ENCODE measurements around the gene PXYLP1. TPM values are rescaled to one million over a fixed set of nuclear protein-coding genes. Genes with fewer than 3 reads are reported as not detected.
A peak's percentile ranks its signal among the peaks of the same experiment; 100 is the strongest.

The PXYLP1 gene
- total RNA-seq, 1 donor from 2014 or later, result 11.6 TPM

DNA sequence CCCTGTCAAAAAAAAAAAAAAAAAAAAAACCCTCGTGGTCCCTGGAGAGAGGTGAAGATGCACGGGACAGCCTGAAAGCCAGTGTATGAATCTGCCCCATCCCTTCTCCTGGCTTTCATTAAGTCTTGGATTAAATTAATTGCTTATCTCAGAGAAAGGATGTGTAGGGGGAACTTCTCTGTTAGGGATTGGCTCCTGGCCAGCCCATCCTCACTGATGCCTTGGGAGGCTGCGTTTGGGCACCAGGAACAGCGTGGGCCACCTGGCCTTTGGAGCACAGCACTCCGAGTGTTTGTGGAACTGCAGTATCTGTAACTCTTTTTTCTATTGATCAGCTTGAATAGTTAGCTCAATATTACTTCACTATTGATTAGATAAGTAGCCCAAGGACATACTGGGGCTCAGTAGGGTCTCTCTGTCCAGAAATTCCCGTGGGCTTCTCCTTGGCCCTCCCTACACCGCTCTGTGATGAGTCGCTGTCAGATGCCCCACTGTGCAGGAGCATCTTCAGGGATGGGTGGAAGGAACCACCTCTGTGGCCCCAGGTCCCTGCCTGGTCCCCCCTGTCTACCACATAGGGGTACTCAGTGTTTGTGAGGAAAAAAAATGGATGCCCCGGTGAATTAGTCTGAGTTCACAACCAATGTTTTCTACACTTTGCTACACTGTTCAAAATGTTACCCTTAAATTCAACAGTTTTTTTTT is 2.0 kb downstream of the PXYLP1 start:
- Mint-ChIP-seq H3K9me3 (no peaks in the 10 kb centered on the region), H3K27me3 (ENCODE audit: insufficient read depth) (no peaks in the 10 kb centered on the region), H3K4me3 (no peak overlapping the region), H3K4me1 (ENCODE audit: low read depth) (peaks cover 71% of the 10 kb centered on the region), H3K36me3 (ENCODE audit: low read depth) (peaks cover 14% of the 10 kb centered on the region), H3K27ac (no peak overlapping the region)
- intact Hi-C loops (cut with micrococcal nuclease), result loop anchor here (5.0 to 10.0 kb wide), 3 partner anchors 319 to 1769 kb away; partner anchors contain the start of genes ATP1B3 and U2SURP
- no peak for DNase-seq (ENCODE audit: low spot score)

DNA sequence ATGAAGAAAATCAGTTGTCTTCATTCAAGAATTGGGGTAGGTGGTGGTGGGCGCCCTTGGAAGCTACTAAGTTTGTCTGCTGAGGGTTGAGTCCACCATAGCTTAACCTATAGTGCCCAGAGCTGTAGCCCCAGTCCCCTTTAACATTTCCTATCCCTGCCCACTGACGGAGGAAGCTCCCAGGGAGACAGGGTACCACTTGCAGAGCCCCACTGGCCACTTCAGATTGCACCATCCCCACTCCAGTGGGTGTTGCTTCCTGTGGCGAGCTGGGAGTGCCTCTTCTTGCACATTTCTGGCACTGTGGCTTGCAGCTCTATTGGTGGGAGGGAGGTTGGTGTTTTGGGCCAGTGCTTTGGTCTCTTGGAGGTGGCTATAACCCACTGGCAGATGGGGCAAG is 2.7 kb downstream of the PXYLP1 start:
- H3K27ac Mint-ChIP-seq, result no peak overlapping the region
- H3K4me3 Mint-ChIP-seq, result no peak overlapping the region
- H3K4me1 Mint-ChIP-seq (ENCODE audit: low read depth), result peaks cover 75% of the 10 kb centered on the region
- intact Hi-C loops (cut with micrococcal nuclease), result loop anchor here (5.0 to 10.0 kb wide), 3 partner anchors 318 to 1768 kb away; partner anchors contain the start of genes ATP1B3 and U2SURP
- H3K36me3 Mint-ChIP-seq (ENCODE audit: low read depth), result peaks cover 20% of the 10 kb centered on the region
- no peaks in the 10 kb centered on the region for H3K27me3 Mint-ChIP-seq (ENCODE audit: insufficient read depth)
- H3K9me3 Mint-ChIP-seq, result no peaks in the 10 kb centered on the region
- no peak for DNase-seq (ENCODE audit: low spot score)

DNA sequence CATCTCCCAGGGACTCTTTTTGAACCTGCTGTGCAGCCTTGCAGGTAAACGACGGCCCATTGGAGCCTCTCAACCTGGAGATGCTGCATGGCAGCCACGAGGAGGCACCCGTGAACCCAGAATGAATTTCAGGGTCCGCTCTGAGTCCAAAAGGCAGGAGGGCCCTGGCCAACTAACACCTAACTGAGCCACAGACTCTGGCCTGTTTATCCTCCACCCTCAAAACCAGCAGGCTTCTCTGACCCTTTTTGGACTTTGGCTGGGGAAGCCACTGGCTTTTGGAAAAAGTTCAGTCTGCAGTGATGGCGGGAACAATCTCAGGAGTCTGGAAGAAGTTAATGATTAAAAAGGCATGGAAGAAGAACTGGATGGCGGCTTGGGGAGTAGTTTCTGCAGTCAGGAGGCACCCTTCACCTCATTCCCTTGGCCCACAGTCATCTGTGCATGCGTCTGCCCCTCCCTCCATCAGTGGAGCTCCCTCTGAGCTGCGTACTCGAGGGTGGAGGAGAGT is 4.1 kb downstream of the PXYLP1 start:
- Mint-ChIP-seq H3K27me3 (ENCODE audit: insufficient read depth) (no peaks in the 10 kb centered on the region), H3K9me3 (no peaks in the 10 kb centered on the region), H3K4me3 (no peak overlapping the region), H3K36me3 (ENCODE audit: low read depth) (peaks cover 27% of the 10 kb centered on the region), H3K27ac (peak overlapping the region; percentile 14), H3K4me1 (ENCODE audit: low read depth) (peaks cover 80% of the 10 kb centered on the region)
- DNase-seq (ENCODE audit: low spot score), result no peak
- intact Hi-C loops (cut with micrococcal nuclease), result loop anchor here (10.0 kb wide), 1 partner anchor 639 kb away; the partner anchor contains the start of gene ATP1B3

DNA sequence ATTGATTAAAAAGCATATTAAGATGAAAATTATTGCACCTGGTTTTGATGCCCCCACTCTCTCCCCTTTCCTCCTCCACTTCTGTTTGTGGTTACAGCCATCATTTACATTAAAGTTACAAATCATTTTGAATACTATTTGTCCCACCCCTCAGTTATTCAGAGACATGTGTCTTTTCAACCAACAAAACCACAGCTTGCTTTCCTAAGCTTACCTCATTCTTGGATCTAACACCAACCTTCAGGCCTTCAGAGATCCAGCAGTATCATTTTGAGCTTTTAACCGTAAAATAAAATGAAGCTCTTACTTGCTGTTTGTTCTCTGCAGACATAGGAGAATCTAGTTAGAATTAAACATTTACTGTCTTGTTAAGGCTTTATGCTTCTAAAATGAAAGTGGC is 4.7 kb downstream of the PXYLP1 start:
- DNase-seq (ENCODE audit: low spot score), result no peak
- Mint-ChIP-seq H3K27ac (no peak overlapping the region), H3K36me3 (ENCODE audit: low read depth) (peaks cover 27% of the 10 kb centered on the region), H3K27me3 (ENCODE audit: insufficient read depth) (no peaks in the 10 kb centered on the region), H3K4me1 (ENCODE audit: low read depth) (peaks cover 78% of the 10 kb centered on the region), H3K9me3 (no peaks in the 10 kb centered on the region), H3K4me3 (no peak overlapping the region)
- intact Hi-C loops (cut with micrococcal nuclease), result loop anchor here (10.0 kb wide), 1 partner anchor 638 kb away; the partner anchor contains the start of gene ATP1B3

DNA sequence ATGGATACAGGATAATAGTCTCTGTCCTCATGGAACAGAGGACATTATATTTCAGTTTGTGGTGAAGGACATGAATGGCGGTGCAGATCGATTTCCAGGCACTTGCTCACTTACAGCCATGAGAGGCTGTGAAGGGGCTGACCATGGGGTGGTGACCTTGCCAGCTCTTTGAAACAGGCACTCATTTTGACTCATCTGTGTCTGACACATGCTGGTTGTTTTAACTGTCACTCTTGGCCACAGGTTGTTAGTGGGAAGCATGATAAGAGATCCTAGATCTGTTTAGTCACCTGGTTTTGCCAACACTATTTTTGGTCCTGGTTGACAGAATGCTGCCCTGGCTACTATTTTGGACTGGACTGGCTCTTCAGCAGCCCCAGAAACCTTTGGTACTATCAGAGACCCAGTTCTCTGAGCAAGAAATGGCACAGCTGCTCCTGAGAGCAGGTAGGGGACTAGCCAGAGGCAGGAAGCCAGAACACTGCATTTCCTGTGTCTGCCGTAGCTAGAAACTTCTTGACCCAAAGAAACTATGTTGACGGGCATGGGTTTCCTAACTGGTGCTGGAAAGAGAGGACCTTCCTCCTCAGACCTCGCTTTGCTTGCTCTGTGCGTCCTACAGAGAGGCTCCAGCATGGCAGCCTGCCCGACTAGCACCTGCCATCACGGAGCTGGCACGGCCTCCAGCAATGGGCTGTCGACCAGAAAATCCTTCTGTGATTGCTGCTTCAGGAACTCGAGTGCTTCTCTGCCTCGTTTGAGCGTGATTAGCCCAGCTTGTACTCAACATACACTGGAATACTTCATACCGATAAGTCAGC is 6.3 kb downstream of the PXYLP1 start:
- H3K4me1 Mint-ChIP-seq (ENCODE audit: low read depth), result peaks cover 75% of the 10 kb centered on the region
- intact Hi-C loops (cut with micrococcal nuclease), result loop anchor here (10.0 kb wide), 1 partner anchor 637 kb away; the partner anchor contains the start of gene ATP1B3
- DNase-seq (ENCODE audit: low spot score), result no peak
- peaks cover 30% of the 10 kb centered on the region for H3K36me3 Mint-ChIP-seq (ENCODE audit: low read depth)
- H3K27ac Mint-ChIP-seq, result peak overlapping the region; percentile 63
- H3K27me3 Mint-ChIP-seq (ENCODE audit: insufficient read depth), result no peaks in the 10 kb centered on the region
- peak overlapping the region; percentile 51 for H3K4me3 Mint-ChIP-seq
- no peaks in the 10 kb centered on the region for H3K9me3 Mint-ChIP-seq

DNA sequence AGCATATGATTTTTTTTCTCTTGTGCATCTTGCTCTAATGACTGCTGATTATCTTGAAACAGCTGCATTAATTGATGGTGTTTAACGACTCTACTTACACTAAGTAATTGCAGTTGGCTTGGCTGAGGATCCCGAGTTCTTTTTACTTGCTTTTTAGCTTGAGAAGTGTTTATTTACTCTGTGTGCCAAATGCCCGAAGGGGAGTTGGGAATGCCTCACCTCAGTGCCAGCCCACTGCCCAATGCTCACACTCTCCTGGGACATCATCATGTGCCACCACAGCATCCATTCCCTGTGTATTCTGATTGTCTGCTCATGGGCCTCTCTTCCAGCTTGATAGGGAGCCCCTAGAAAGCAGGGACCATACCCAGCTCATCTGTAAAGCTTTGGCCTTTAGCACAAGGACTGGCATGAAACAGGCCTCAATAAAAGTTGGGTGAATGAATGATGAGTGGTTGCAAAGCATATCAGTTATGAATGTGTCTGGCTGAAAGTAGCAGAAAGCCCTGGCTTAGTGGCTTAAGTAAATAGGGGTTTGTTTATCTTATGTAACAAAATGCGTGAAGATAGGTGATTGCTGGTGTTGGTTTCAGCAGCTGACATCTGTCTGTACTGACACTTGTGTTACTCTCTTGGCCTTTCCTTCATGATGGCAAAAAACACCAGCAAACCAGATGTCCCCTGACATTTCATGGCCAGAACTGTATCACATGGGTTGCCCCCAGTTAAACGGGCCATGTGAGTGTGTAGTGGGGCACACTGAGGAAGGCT is 8.1 kb downstream of the PXYLP1 start:
- Mint-ChIP-seq H3K36me3 (ENCODE audit: low read depth) (peaks cover 31% of the 10 kb centered on the region), H3K4me3 (no peak overlapping the region), H3K4me1 (ENCODE audit: low read depth) (peaks cover 70% of the 10 kb centered on the region), H3K27me3 (ENCODE audit: insufficient read depth) (no peaks in the 10 kb centered on the region), H3K9me3 (no peaks in the 10 kb centered on the region), H3K27ac (peak overlapping the region; percentile 5)
- DNase-seq (ENCODE audit: low spot score), result no peak
- intact Hi-C loops (cut with micrococcal nuclease), result loop anchor here (10.0 kb wide), 1 partner anchor 635 kb away; the partner anchor contains the start of gene ATP1B3

DNA sequence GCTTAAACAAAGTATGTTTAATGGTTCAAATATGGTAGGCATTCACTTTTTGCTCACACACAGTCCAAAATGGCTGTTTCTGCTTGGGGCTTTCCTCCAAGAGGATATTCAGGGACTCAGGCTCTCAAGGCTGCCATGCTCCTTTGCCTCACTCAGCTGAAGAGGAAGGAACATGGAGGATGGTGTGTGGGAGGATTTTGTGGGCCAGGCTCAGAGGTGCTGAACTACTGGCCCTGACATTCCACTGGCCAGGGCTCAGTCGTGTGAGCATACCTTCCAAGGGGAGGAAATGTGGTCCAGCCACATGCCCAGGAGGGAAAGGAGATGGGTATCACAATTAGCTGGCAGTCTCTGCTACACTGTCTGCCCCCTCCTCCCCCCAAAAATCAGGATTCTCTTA is 8.7 kb downstream of the PXYLP1 start:
- DNase-seq (ENCODE audit: low spot score), result no peak
- no peak overlapping the region for H3K4me3 Mint-ChIP-seq
- no peaks in the 10 kb centered on the region for H3K9me3 Mint-ChIP-seq
- peaks cover 26% of the 10 kb centered on the region for H3K36me3 Mint-ChIP-seq (ENCODE audit: low read depth)
- no peaks in the 10 kb centered on the region for H3K27me3 Mint-ChIP-seq (ENCODE audit: insufficient read depth)
- intact Hi-C loops (cut with micrococcal nuclease), result no loop called here
- H3K4me1 Mint-ChIP-seq (ENCODE audit: low read depth), result peaks cover 65% of the 10 kb centered on the region
- H3K27ac Mint-ChIP-seq, result no peak overlapping the region

DNA sequence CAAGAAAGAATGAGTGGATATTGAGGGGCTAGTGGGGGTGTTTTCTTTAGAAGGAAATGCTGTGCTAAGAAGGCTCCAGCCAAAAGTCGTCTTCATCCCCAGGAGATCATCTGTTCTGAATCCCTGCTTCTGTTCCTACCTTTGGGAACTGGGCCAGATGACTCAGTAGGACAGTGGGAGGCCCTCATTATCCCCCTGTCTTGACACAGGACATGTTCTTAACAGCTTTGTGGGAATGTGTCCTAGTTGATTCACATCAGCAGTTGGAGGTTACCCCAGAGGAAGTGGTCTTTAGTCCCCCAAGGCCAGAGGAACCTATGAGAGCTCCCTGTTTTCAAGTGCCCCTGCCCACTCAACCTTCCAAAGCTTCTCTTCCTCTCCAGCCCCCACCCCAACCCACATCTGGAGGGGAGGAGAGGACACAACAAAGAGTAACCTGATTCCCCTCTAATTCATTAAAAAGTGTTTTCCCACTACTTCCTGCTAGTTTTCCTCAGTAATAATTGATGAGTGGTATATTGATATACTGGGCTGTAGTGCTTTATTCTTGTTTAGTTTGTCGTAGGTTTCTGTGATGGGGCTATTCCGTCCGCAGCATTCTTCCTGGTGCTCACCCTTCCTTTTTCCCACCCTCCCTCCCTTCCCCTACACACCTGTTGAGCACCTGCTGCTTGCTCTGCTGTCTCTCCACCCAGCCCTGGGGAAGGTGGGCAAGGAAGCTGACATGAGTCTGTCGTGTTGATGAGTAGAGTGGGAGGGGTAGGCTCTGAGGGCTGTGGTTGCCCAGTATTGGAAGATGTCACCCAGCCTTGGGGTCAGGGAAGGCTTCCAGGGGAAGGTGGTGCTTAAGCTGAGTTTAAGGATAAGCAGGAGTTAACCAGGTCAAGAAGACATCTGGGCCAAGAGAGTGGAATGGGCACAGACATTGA is 9.3 kb downstream of the PXYLP1 start:
- H3K4me3 Mint-ChIP-seq, result no peak overlapping the region

DNA sequence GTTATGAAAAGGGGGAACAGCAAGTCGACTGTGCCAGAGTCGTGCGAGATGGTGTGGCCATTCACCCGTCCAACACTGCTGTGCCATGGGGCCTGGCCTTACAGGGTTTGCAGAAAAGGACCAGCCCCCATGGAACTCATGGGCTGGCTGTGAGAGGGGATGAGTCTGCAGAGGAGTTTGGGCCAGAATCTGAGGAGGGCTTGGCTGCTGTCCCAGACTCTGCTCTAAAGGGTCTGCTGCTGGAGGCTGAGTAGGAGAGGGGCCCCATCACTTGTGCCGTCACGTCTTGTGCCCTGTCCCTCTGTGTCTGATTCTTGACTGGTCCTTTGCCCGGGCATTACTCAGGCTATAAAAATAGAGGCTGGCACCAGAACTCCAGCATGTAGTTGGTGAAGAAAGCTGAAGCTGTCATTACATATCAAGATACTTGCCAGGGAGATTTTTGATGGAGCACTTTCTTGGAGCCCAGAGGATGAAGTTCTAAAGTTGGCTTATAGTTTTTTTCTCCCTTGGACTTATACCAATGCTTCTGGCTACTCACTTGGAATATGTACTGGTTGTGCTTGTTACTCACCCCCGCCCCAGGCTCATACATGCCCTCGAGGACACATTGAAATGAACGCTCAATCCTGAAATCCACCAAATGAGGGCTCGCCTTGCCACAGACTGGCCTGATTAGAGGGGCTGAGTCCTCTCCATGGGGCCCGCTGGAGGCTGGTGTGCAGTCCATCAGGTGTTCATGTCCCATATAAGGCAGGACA is 10.2 kb downstream of the PXYLP1 start:
- peaks cover 53% of the 10 kb centered on the region for H3K4me1 Mint-ChIP-seq (ENCODE audit: low read depth)
- intact Hi-C loops (cut with micrococcal nuclease), result no loop called here
- H3K9me3 Mint-ChIP-seq, result no peaks in the 10 kb centered on the region
- no peaks in the 10 kb centered on the region for H3K27me3 Mint-ChIP-seq (ENCODE audit: insufficient read depth)
- H3K4me3 Mint-ChIP-seq, result no peak overlapping the region
- H3K27ac Mint-ChIP-seq, result peak overlapping the region; percentile 3
- DNase-seq (ENCODE audit: low spot score), result no peak
- peaks cover 22% of the 10 kb centered on the region for H3K36me3 Mint-ChIP-seq (ENCODE audit: low read depth)

More for the DNA sequence above, 9.3 kb downstream of the PXYLP1 start:
- no peak for DNase-seq (ENCODE audit: low spot score)
- peak overlapping the region; percentile 3 for H3K27ac Mint-ChIP-seq
- peaks cover 60% of the 10 kb centered on the region for H3K4me1 Mint-ChIP-seq (ENCODE audit: low read depth)
- no peaks in the 10 kb centered on the region for H3K9me3 Mint-ChIP-seq
- intact Hi-C loops (cut with micrococcal nuclease), result no loop called here
- peaks cover 26% of the 10 kb centered on the region for H3K36me3 Mint-ChIP-seq (ENCODE audit: low read depth)
- H3K27me3 Mint-ChIP-seq (ENCODE audit: insufficient read depth), result no peaks in the 10 kb centered on the region

DNA sequence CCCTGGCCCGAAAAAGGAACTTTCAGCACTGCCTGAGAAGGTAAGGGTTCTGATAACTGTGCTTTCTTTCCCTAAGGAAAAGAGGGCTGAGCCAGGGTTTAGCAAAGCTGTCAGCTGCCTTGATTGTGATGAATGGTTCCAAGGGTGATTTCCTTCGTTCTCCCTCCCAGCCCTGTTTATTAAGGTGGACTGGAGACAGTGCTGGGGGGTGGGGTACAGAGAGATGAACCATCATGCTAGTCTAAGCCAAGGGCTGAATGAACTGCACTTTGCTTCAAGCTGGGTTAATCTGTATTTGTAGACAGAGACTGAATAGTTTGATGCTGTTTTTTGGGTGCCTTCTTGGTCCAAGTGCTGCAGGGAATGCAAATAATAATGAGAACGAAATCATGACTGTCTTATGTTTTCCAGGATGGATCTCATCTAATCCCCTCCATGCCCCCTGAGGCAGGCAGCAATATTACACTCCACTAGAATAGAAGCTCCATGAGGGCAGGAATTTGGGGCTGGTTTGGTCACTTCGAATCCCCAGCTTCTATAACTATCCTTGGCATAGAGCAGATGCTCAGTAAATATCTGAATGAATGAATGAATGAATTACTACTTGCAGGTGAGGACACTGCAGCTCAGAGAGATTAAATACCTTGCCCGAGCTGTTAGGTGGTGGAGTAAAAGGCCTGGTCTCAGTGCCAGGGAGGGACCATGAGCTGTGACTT is 10.9 kb downstream of the PXYLP1 start:
- Mint-ChIP-seq H3K9me3 (no peaks in the 10 kb centered on the region), H3K27me3 (ENCODE audit: insufficient read depth) (no peaks in the 10 kb centered on the region), H3K4me1 (ENCODE audit: low read depth) (peaks cover 47% of the 10 kb centered on the region), H3K36me3 (ENCODE audit: low read depth) (peaks cover 22% of the 10 kb centered on the region), H3K4me3 (peak overlapping the region; percentile 39), H3K27ac (peak overlapping the region; percentile 5)
- DNase-seq (ENCODE audit: low spot score), result no peak
- intact Hi-C loops (cut with micrococcal nuclease), result loop anchor here (1.0 kb wide), 1 partner anchor 14 kb away; no protein-coding TSS in a partner anchor
